Stimulated activated CD8-positive, alpha-beta memory T cell treated with anti-CD3 and anti-CD28 coated beads, Interleukin-7, amount 100 ng/mL, for 48 hours (primary cell): Measurements from ENCODE around the gene INPP5A.
"Not testable (repeated sequence)": the region's sequence is repeated elsewhere in the genome, so short reads cannot be mapped to it uniquely, and the experiment has no call there.

Experiments used
- DNase-seq, 2 donors: peaks; one replicate each; pipeline ENCODE4 v3.0.0-alpha.2; 2020; ENCODE audit warnings: low read depth in 1 of 2; ENCODE audit errors: extremely low read depth in 1 of 2

INPP5A gene

GRCh38 chr10:132735341-132735775 lies 197.8 kb downstream of the INPP5A start:
- no peak for DNase-seq

- no peak for DNase-seq
These were observed 198.4 kb downstream of the INPP5A start for GRCh38 chr10:132735923-132736391.

GRCh38 chr10:132737390-132738048 lies 199.9 kb downstream of the INPP5A start:
- DNase-seq: no peak

GRCh38 chr10:132738454-132739224 lies 201.1 kb downstream of the INPP5A start:
- DNase-seq: no peak

GRCh38 chr10:132739225-132739613 lies 201.6 kb downstream of the INPP5A start:
- no peak for DNase-seq

GRCh38 chr10:132740588-132740987 lies 203.0 kb downstream of the INPP5A start:
- no peak for DNase-seq

- no peak for DNase-seq
These were observed 204.7 kb downstream of the INPP5A start for GRCh38 chr10:132742167-132742836.

- no peak for DNase-seq
These were observed 205.2 kb downstream of the INPP5A start for GRCh38 chr10:132742837-132743194.

- not testable (repeated sequence) for DNase-seq
These were observed 205.8 kb downstream of the INPP5A start for GRCh38 chr10:132743196-132743924.

GRCh38 chr10:132743925-132744490 lies 206.4 kb downstream of the INPP5A start:
- no peak for DNase-seq

GRCh38 chr10:132744839-132745238 lies 207.3 kb downstream of the INPP5A start:
- DNase-seq: no peak

GRCh38 chr10:132745511-132745910 lies 207.9 kb downstream of the INPP5A start:
- DNase-seq: no peak

- no peak for DNase-seq
These were observed 208.4 kb downstream of the INPP5A start for GRCh38 chr10:132745971-132746370.

- DNase-seq: no peak
These were observed 208.8 kb downstream of the INPP5A start for GRCh38 chr10:132746386-132746785.

- DNase-seq: no peak
These were observed 209.4 kb downstream of the INPP5A start for GRCh38 chr10:132746801-132747625.

- no peak for DNase-seq
These were observed 210.5 kb downstream of the INPP5A start for GRCh38 chr10:132748135-132748534.

GRCh38 chr10:132748545-132749370 lies 211.2 kb downstream of the INPP5A start:
- no peak for DNase-seq

- DNase-seq: no peak
These were observed 211.8 kb downstream of the INPP5A start for GRCh38 chr10:132749371-132749795.

GRCh38 chr10:132750936-132751335 lies 213.3 kb downstream of the INPP5A start:
- DNase-seq: no peak
